Keratinocyte (primary cell): ENCODE measurements around the gene NPM1. TPM values are rescaled to one million over a fixed set of nuclear protein-coding genes. Genes with fewer than 3 reads are reported as not detected.
A peak's percentile ranks its signal among the peaks of the same experiment; 100 is the strongest.

ENCODE experiments used
- DNase-seq: peaks from one replicate; pipeline ENCODE4 v3.0.0-alpha.2; 2011; ENCODE audit warnings: low read depth, missing footprints, low spot score
- FAIRE-seq: peaks from 2 replicates; lab custom pipeline; 2011; peaks lifted over from hg19 to GRCh38; lab: Jason Lieb, UNC
- H2AFZ ChIP-seq: 2 replicates; pipeline ENCODE4 v1.6.0; 2012; ENCODE audit warnings: low read length, control low read depth, inconsistent platforms; ENCODE audit not compliant: control insufficient read depth
- H3K27ac ChIP-seq: 2 replicates; pipeline ENCODE4 v1.5.1; 2011; ENCODE audit warnings: low read length; ENCODE audit not compliant: control insufficient read depth, insufficient read depth
- H3K27me3 ChIP-seq: 3 replicates; pipeline ENCODE4 v1.6.0; 2011; ENCODE audit warnings: low read length; ENCODE audit not compliant: control insufficient read depth, insufficient read depth; ENCODE audit errors: extremely low read depth
- H3K36me3 ChIP-seq, 2 experiments: 2 replicates in 1 of 2; 3 replicates in 1 of 2; pipeline ENCODE4 v1.5.1; 2011; ENCODE audit warnings: low read length in 2 of 2, mild to moderate bottlenecking in 1 of 2; ENCODE audit not compliant: control insufficient read depth in 2 of 2, insufficient read depth in 2 of 2; ENCODE audit errors: extremely low read depth in 1 of 2
- H3K4me1 ChIP-seq: 3 replicates; pipeline ENCODE4 v1.5.1; 2011; ENCODE audit warnings: low read length; ENCODE audit not compliant: control insufficient read depth, insufficient read depth; ENCODE audit errors: extremely low read depth
- H3K4me2 ChIP-seq: 3 replicates; pipeline ENCODE4 v1.6.0; 2011; ENCODE audit warnings: low read depth, low read length; ENCODE audit not compliant: control insufficient read depth, insufficient read depth; ENCODE audit errors: extremely low read depth
- H3K4me3 ChIP-seq, 3 experiments: fragments of 200-600 bp in 1 of 3; sonication (generic) in 1 of 3; 2 replicates in 2 of 3; 3 replicates in 1 of 3; pipeline ENCODE4 v1.5.1; 2011 to 2016; ENCODE audit warnings: low read length in 3 of 3, mild to moderate bottlenecking in 3 of 3, control low read depth in 2 of 3, inconsistent platforms in 1 of 3, low read depth in 1 of 3, mixed read lengths in 1 of 3, mixed run types in 1 of 3, moderate library complexity in 1 of 3; ENCODE audit not compliant: control insufficient read depth in 2 of 3, insufficient read depth in 2 of 3; ENCODE audit errors: extremely low read depth in 1 of 3
- H3K79me2 ChIP-seq: 2 replicates; pipeline ENCODE4 v1.6.0; 2012; ENCODE audit warnings: low read length; ENCODE audit not compliant: control insufficient read depth, insufficient read depth
- H3K9ac ChIP-seq: 3 replicates; pipeline ENCODE4 v1.6.0; 2011; ENCODE audit warnings: low read length; ENCODE audit not compliant: control insufficient read depth, insufficient read depth; ENCODE audit errors: extremely low read depth
- H3K9me1 ChIP-seq: 3 replicates; pipeline ENCODE4 v1.6.0; 2011; ENCODE audit warnings: low read length; ENCODE audit not compliant: control insufficient read depth, insufficient read depth; ENCODE audit errors: extremely low read depth
- H3K9me3 ChIP-seq: 2 replicates; pipeline ENCODE4 v1.5.1; 2012; ENCODE audit warnings: low read depth, low read length; ENCODE audit not compliant: control insufficient read depth
- H4K20me1 ChIP-seq: 3 replicates; pipeline ENCODE4 v1.6.0; 2011; ENCODE audit warnings: low read length; ENCODE audit not compliant: control insufficient read depth, insufficient read depth; ENCODE audit errors: extremely low read depth
- CTCF ChIP-seq, 3 experiments: IDR thresholded peaks in 1 of 3; conservative IDR thresholded peaks in 1 of 3; optimal IDR thresholded peaks in 1 of 3; 2 replicates in 2 of 3; 3 replicates in 1 of 3; pipeline versions ENCODE3 to v1.5.1; 2011; ENCODE audit warnings: low read length in 3 of 3, mild to moderate bottlenecking in 3 of 3, moderate library complexity in 2 of 3, control low read depth in 1 of 3, inconsistent platforms in 1 of 3; ENCODE audit not compliant: insufficient read depth in 2 of 3; ENCODE audit errors: extremely low read depth in 1 of 3
- EZH2 ChIP-seq: IDR thresholded peaks from one replicate; pipeline ENCODE4 v1.6.1; 2012; ENCODE audit warnings: inconsistent platforms, mild to moderate bottlenecking, low read length, moderate library complexity
- dilution Hi-C: fragments of 300-500 bp; cut with MboI; formaldehyde crosslinking; loops from one replicate; pipeline ENCODE4 v1.7.0; 2020; ENCODE audit warnings: low sequenced_read_pairs; ENCODE audit not compliant: extremely low pct_ligation_motif_present
- polyA minus RNA-seq, 3 experiments: library from RNA; depleted of rRNA, polyadenylated mRNA; stranded (reverse); fragments of >200 nt; gene quantifications; 1 replicate in 1 of 3; 2 replicates in 1 of 3; 3 replicates in 1 of 3; pipeline ENCODE4 v1.2.3, GENCODE V29; 2011
- polyA plus RNA-seq, 5 experiments: library from polyadenylated mRNA; depleted of rRNA in 3 of 5; stranded (reverse) in 3 of 5; stranded (forward) in 1 of 5; unstranded in 1 of 5; fragments of >200 nt; gene quantifications; 1 replicate in 1 of 5; 2 replicates in 3 of 5; 3 replicates in 1 of 5; pipeline versions ENCODE4 v1.2.1 to v1.2.3, GENCODE V29; 2011 to 2012; ENCODE audit warnings: missing spikeins in 2 of 5, low read depth in 1 of 5, low replicate concordance in 1 of 5

Gene NPM1
- polyA plus RNA-seq (1,409 to 8,516 TPM (median 2,398 TPM) in 3 replicates), polyA minus RNA-seq (569 to 1,646 TPM (median 1,515 TPM) in 3 replicates)
- polyA plus RNA-seq (2011; ENCODE audit: low read depth): 1,849 TPM
- 4,290 and 5,353 TPM in 2 replicates for polyA plus RNA-seq (2011; cell fraction: cytosol; rRNA removed)
- polyA plus RNA-seq (2011; cell fraction: nucleus; rRNA removed): 4,148 and 4,468 TPM in 2 replicates
- 2,131 and 4,378 TPM in 2 replicates for polyA plus RNA-seq (2012; ENCODE audit: low replicate concordance)
- 3,273 TPM for polyA minus RNA-seq (2011; cell fraction: cytosol; rRNA and poly(A)+ RNA removed)
- 330 and 434 TPM in 2 replicates for polyA minus RNA-seq (2011; cell fraction: nucleus; rRNA and poly(A)+ RNA removed)

- H3K9me3 ChIP-seq: no peaks in the 10 kb centered on the region
- H4K20me1 ChIP-seq: peaks cover 38% of the 10 kb centered on the region
- H2AFZ ChIP-seq: peak within 1 kb of the TSS; percentile 93
- H3K4me2 ChIP-seq: peak within 1 kb of the TSS; percentile 89
- H3K27me3 ChIP-seq: no peaks in the 10 kb centered on the region
- DNase-seq: peak; percentile 95
- TF ChIP-seq EZH2 (no peak), CTCF (optimal IDR thresholded peaks at IDR 0.05 in 1 of 3, IDR thresholded peaks at IDR 0.05 in 1 of 3, conservative IDR thresholded peaks at IDR 0.05 in 1 of 3; ENCODE audit: extremely low read depth in 1 of 3, insufficient read depth in 2 of 3, low read length in 3 of 3) (no peak)
- peak within 1 kb of the TSS; percentile 88 for H3K27ac ChIP-seq
- FAIRE-seq: no peak
- H3K36me3 ChIP-seq: peaks cover 14 to 36% of the 10 kb centered on the region in 2 experiments
- H3K9ac ChIP-seq: peak within 1 kb of the TSS; percentile 98
- dilution Hi-C loops: no loop called here
- H3K79me2 ChIP-seq: peaks cover 48% of the 10 kb centered on the region
- H3K9me1 ChIP-seq: peaks cover 2% of the 10 kb centered on the region
- H3K4me1 ChIP-seq: peaks cover 19% of the 10 kb centered on the region
- H3K4me3 ChIP-seq: peak within 1 kb of the TSS; percentile 85 to 96 (median 86)
These were observed at the start of gene NPM1 for GRCh38 chr5:171387345-171387969. Gene NPM1, plus strand, starts transcription at chr5:171387849. Its CDS starts 100 bp downstream, at chr5:171387949.

- Histone ChIP-seq H4K20me1 (no peaks in the 10 kb centered on the region), H3K4me1 (no peaks in the 10 kb centered on the region), H3K79me2 (no peaks in the 10 kb centered on the region), H3K36me3 (no peaks in the 10 kb centered on the region), H3K9ac (no peak overlapping the region), H3K9me3 (no peaks in the 10 kb centered on the region), H3K4me2 (no peak overlapping the region), H2AFZ (no peak overlapping the region), H3K27me3 (peaks cover 14% of the 10 kb centered on the region), H3K9me1 (no peaks in the 10 kb centered on the region), H3K27ac (no peak overlapping the region), H3K4me3 (no peak overlapping the region)
- DNase-seq (no peak), FAIRE-seq (no peak)
- dilution Hi-C loops: no loop called here
- TF ChIP-seq CTCF (optimal IDR thresholded peaks at IDR 0.05 in 1 of 3, IDR thresholded peaks at IDR 0.05 in 1 of 3, conservative IDR thresholded peaks at IDR 0.05 in 1 of 3; ENCODE audit: extremely low read depth in 1 of 3, insufficient read depth in 2 of 3, low read length in 3 of 3) (no peak), EZH2 (no peak)
These were observed 47.6 kb upstream of the NPM1 start for GRCh38 chr5:171340042-171340441.
